Heart right ventricle (tissue), 16 donors: ENCODE results near the gene RNH1. TPM values are rescaled to one million over a fixed set of nuclear protein-coding genes. Genes with fewer than 3 reads are reported as not detected.
A peak's percentile ranks its signal among the peaks of the same experiment; 100 is the strongest.

ENCODE experiments used
- ATAC-seq, 8 donors: fragments of 200-7000 bp; cut with Tn5 transposase; one replicate each; pipeline ENCODE4 v1.9.1; 2020; ENCODE audit warnings: mild to moderate bottlenecking in 8 of 8, moderate library complexity in 8 of 8, moderate number of reproducible peaks in 1 of 8
- DNase-seq, 2 donors: peaks; one replicate each; pipeline ENCODE4 v3.0.0-alpha.2; 2020
- H3K27ac ChIP-seq, 10 donors: fragments of 200-600 bp; sonication (generic) in 2 of 10; one replicate each; pipeline versions ENCODE4 v1.5.0 to v1.8.0; 2020 to 2022; ENCODE audit warnings: mild to moderate bottlenecking in 3 of 10
- H3K27me3 ChIP-seq, 7 donors: fragments of 200-600 bp; one replicate each; pipeline ENCODE4 v1.8.0; 2021 to 2022; ENCODE audit warnings: mild to moderate bottlenecking in 2 of 7
- H3K36me3 ChIP-seq, 9 donors: fragments of 200-600 bp; sonication (generic) in 1 of 9; one replicate each; pipeline versions ENCODE4 v1.5.0 to v1.8.0; 2020 to 2022; ENCODE audit warnings: mild to moderate bottlenecking in 2 of 9
- H3K4me1 ChIP-seq, 9 donors: fragments of 200-600 bp; sonication (generic) in 1 of 9; one replicate each; pipeline versions ENCODE4 v1.5.0 to v1.8.0; 2020 to 2022; ENCODE audit warnings: mild to moderate bottlenecking in 4 of 9
- H3K4me3 ChIP-seq, 10 donors: fragments of 200-600 bp; sonication (generic) in 2 of 10; one replicate each; pipeline versions ENCODE4 v1.5.0 to v1.8.0; 2020 to 2022; ENCODE audit warnings: mild to moderate bottlenecking in 7 of 10, moderate library complexity in 2 of 10
- H3K9me3 ChIP-seq, 11 donors: fragments of 200-600 bp in 10 of 11; sonication (generic) in 2 of 11; one replicate each; pipeline versions ENCODE4 v1.5.0 to v1.8.0; 2013 to 2022; ENCODE audit warnings: mild to moderate bottlenecking in 2 of 11, control low read depth in 1 of 11, moderate library complexity in 1 of 11
- WGBS, 2 donors: extraction: QIAGEN DNeasy Blood & Tissue Kit; methylation state at CpG; one replicate each; pipeline ENCODE4 v1.1.7; 2013; ENCODE audit warnings: inconsistent platforms in 1 of 2; 5-methylcytosine and 5-hydroxymethylcytosine counted together
- intact Hi-C, 10 donors: fragments of 100-400 bp; cut with DNase I; formaldehyde crosslinking; loops; one replicate each; pipeline versions ENCODE4 v1.11.1 to v1.14.2; 2022
- polyA plus RNA-seq, 2 donors: library from polyadenylated mRNA; stranded (reverse); fragments of 200-250 nt; gene quantifications; one replicate each; pipeline ENCODE4 v1.2.3, GENCODE V29; 2013
- total RNA-seq, 10 donors: library from RNA; stranded (reverse); fragmentation: NEBNext Ultra II Directional in 3 of 10; extraction: Animal tissue kit (Norgen Biotek cat#: 25700) in 3 of 10; gene quantifications; one replicate each; pipeline versions ENCODE4 v1.2.1 to v1.2.4, GENCODE V29; 2021 to 2023
- TF ChIP-seq, protein P1 (sequence below), 9 donors: fragments of 200-600 bp; sonication (generic) in 2 of 9; IDR thresholded peaks; one replicate each; pipeline versions ENCODE4 v1.5.0 to v1.8.0; 2021 to 2022; ENCODE audit warnings: antibody characterized with exemption in 9 of 9, mild to moderate bottlenecking in 5 of 9, moderate library complexity in 1 of 9
- donor health status: Arrhythmogenic right ventricular cardiomyopathy.
- donor health status: ischemic (EF 13 %, LVEDD 7.1; RV severe dilation, severe dysfunction).
- donor health status: healthy with polysubstance abuse.
- donor health status: DM: no; HTN: yes; CAD: no.
- donor health status: DM: no; HTN: no; CAD: no.
- donor health status: ischemic (EF 25% LVEDD 6.9; RV normal size, moderate dysfunction).
- donor health status: ischemic (EF 25% LVEDD 5.7; RV mildly dilated, moderate dysfunction).
- donor health status: healthy.
- donor health status: DM: yes; HTN: yes; CAD: no.
- donor health status: Ischemic cardiomyopathy.
- donor health status: ischemic (EF 35%, LVEDD 5.7; RV mildly dilated, moderate dysfunction).
- donor health status: nonischemic (EF 11% LVEDD 7.7; RV severe dilation, severe dysfunction).
- donor health status: DM: yes; HTN: yes; CAD: no.
- donor health status: PGD.
- donor health status: ischemic (EF 29% LVEDD 5.4; RV normal size, mild dysfunction).
- donor health status: nonischemic (EF 23%, LVEDD 6.1; RV moderate dilation, normal function).

Gene RNH1
- total and polyA plus RNA-seq, 12 donors = 37.4 to 221 (median 153) TPM

DNA sequence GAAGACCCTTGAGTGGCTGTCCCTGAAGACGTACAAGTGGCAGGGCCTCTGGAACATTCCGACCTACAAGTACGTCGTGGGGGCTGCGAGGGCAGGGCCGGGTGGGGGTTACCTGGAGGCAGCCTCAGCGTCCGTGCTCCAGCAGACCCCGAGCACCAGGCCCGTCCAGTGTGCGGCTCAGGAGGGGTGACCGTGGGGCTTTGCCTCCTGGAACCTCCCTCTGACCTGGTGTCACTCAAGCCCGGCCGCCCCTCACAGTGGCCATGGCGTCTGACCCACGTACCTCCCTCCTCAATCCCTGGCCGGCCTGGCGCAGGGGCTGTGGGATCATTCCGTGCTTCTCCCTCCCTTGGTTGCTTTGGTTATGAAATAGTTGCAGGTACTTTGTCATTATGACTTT, 18.5 kb downstream of the RNH1 start:
- intact Hi-C loops = no loop called here
- DNase-seq = no peak
- H3K4me3 ChIP-seq = no peak overlapping the region
- peaks cover 0 to 55% (median 11%) of the 10 kb centered on the region in 9 donors for H3K36me3 ChIP-seq
- H3K9me3 ChIP-seq = no peaks in the 10 kb centered on the region
- H3K27me3 ChIP-seq = no peaks in the 10 kb centered on the region
- no peak for ATAC-seq
- no peaks in the 10 kb centered on the region for H3K4me1 ChIP-seq
- H3K27ac ChIP-seq = no peak overlapping the region
- TF ChIP-seq, protein P1, sequence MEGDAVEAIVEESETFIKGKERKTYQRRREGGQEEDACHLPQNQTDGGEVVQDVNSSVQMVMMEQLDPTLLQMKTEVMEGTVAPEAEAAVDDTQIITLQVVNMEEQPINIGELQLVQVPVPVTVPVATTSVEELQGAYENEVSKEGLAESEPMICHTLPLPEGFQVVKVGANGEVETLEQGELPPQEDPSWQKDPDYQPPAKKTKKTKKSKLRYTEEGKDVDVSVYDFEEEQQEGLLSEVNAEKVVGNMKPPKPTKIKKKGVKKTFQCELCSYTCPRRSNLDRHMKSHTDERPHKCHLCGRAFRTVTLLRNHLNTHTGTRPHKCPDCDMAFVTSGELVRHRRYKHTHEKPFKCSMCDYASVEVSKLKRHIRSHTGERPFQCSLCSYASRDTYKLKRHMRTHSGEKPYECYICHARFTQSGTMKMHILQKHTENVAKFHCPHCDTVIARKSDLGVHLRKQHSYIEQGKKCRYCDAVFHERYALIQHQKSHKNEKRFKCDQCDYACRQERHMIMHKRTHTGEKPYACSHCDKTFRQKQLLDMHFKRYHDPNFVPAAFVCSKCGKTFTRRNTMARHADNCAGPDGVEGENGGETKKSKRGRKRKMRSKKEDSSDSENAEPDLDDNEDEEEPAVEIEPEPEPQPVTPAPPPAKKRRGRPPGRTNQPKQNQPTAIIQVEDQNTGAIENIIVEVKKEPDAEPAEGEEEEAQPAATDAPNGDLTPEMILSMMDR (IDR thresholded peaks at IDR 0.05) = no peak
- WGBS, 2 donors = 94 to 96% methylated on average over 19 of the region's 19 CpGs

DNA sequence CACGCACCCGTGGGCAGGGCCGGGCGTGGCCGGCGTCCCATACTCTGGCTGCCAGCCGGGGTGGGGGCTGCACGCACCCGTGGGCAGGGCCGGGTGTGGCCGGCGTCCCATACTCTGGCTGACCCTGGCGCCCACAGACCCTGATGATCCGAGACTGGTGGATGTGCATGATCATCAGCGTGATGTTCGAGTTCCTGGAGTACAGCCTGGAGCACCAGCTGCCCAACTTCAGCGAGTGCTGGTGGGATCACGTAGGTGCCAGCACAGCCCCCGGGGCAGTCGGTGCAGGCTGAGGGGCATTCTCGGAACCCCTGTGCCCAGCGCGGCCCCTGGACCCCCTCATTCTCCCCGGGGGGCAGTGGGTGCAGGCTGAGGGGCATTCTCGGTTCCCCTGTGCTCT, 19.0 kb downstream of the RNH1 start:
- no peak for DNase-seq
- TF ChIP-seq, protein P1 (IDR thresholded peaks at IDR 0.05) = no peak
- intact Hi-C loops = no loop called here
- Histone ChIP-seq H3K36me3 (peaks cover 0 to 50% (median 11%) of the 10 kb centered on the region in 9 donors), H3K27ac (no peak overlapping the region), H3K9me3 (no peaks in the 10 kb centered on the region), H3K27me3 (no peaks in the 10 kb centered on the region), H3K4me3 (no peak overlapping the region), H3K4me1 (no peaks in the 10 kb centered on the region)
- 89 to 94% methylated on average over 25 of the region's 25 CpGs for WGBS, 2 donors
- ATAC-seq = no peak

DNA sequence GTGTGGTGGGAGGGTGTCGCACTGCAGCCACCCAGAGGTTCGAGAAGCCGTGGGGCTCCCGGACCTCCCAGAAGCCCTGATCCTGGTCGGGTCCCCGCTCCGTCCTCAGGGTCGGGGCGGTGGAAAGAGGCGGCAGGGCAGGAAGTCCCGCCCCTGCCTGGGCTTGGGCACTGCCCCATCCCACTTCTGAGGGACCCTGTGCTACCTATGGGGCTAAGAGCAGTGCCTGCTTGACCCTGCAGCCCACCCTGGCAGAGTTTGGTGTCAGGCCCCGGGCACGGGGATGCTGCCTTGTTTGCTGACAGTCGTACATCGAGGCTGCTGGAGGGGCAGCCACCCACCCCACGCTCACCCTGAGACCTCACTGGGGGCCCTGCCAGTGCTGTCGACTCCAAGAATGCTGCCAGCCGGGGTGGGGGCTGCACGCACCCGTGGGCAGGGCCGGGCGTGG, 19.4 kb downstream of the RNH1 start:
- Histone ChIP-seq H3K27ac (no peak overlapping the region), H3K27me3 (no peaks in the 10 kb centered on the region), H3K36me3 (peaks cover 0 to 45% (median 11%) of the 10 kb centered on the region in 9 donors), H3K4me1 (no peaks in the 10 kb centered on the region), H3K4me3 (no peak overlapping the region), H3K9me3 (no peaks in the 10 kb centered on the region)
- ATAC-seq (no peak), DNase-seq (peak in 1 of 2 donors; percentile 12)
- intact Hi-C loops = no loop called here
- TF ChIP-seq, protein P1 (IDR thresholded peaks at IDR 0.05) = no peak
- 93 to 94% methylated on average over 22 of the region's 22 CpGs for WGBS, 2 donors

DNA sequence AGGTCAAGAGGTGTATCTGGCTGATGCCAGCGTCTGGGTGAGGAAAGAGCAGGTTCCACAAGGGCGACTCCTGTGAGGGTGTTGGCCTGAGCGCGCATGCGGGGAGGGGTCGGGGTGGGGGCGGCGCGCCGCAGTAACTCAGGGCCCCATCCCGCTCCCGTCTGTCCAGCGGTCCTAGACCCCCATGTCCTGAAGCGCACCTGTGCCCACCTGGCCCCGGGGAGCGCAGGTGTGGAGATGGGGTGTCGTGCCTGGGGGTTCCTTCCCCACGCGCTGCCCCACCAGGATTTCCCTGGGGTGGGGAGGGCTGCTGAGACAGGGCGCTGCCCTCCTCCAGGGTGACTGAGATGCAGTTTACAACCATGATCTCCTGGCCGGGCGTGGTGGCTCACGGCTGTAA, 20.9 kb downstream of the RNH1 start:
- 98% methylated on average over 23 of the region's 23 CpGs for WGBS, 2 donors
- H3K36me3 ChIP-seq = peaks cover 0 to 39% (median 11%) of the 10 kb centered on the region in 9 donors
- H3K4me3 ChIP-seq = no peak overlapping the region
- no peak overlapping the region for H3K27ac ChIP-seq
- DNase-seq (peak in 1 of 2 donors; percentile 4), ATAC-seq (no peak)
- intact Hi-C loops = no loop called here
- TF ChIP-seq, protein P1 (IDR thresholded peaks at IDR 0.05) = no peak
- no peaks in the 10 kb centered on the region for H3K4me1 ChIP-seq
- no peaks in the 10 kb centered on the region for H3K9me3 ChIP-seq
- no peaks in the 10 kb centered on the region for H3K27me3 ChIP-seq
